ENCODE data around the gene IL22.

Gene IL22

GRCh38 chr12:68253504-68253903 lies at the start of gene IL22:
Gene IL22 (minus strand): TSS chr12:68253604. CDS start chr12:68253448, 156 bp downstream.
- no peak for DNase-seq

- no peak for DNase-seq
Measured at GRCh38 chr12:68297929-68298328, 44.5 kb upstream of the IL22 start.

GRCh38 chr12:68294251-68294650 lies 40.8 kb upstream of the IL22 start:
- no peak for DNase-seq

- DNase-seq = no peak
Measured at GRCh38 chr12:68293347-68293746, 39.9 kb upstream of the IL22 start.

- no peak for DNase-seq
Measured at GRCh38 chr12:68292151-68292943, 38.9 kb upstream of the IL22 start.

- no peak for DNase-seq
Measured at GRCh38 chr12:68291396-68292036, 38.1 kb upstream of the IL22 start.

GRCh38 chr12:68290126-68290525 lies 36.7 kb upstream of the IL22 start:
- DNase-seq = no peak

- DNase-seq = no peak
Measured at GRCh38 chr12:68287106-68287505, 33.7 kb upstream of the IL22 start.

- DNase-seq = no peak
Measured at GRCh38 chr12:68286396-68286795, 33.0 kb upstream of the IL22 start.

- DNase-seq = no peak
Measured at GRCh38 chr12:68285541-68285940, 32.1 kb upstream of the IL22 start.

- DNase-seq = no peak
Measured at GRCh38 chr12:68281322-68282077, 28.1 kb upstream of the IL22 start.

- no peak for DNase-seq
Measured at GRCh38 chr12:68280240-68280639, 26.8 kb upstream of the IL22 start.

- no peak for DNase-seq
Measured at GRCh38 chr12:68279227-68280054, 26.0 kb upstream of the IL22 start.

- no peak for DNase-seq
Measured at GRCh38 chr12:68276402-68276930, 23.1 kb upstream of the IL22 start.

GRCh38 chr12:68272732-68273131 lies 19.3 kb upstream of the IL22 start:
- no peak for DNase-seq

- DNase-seq = no peak
Measured at GRCh38 chr12:68271346-68271745, 17.9 kb upstream of the IL22 start.

GRCh38 chr12:68270358-68270757 lies 17.0 kb upstream of the IL22 start:
- DNase-seq = no peak

GRCh38 chr12:68269779-68270178 lies 16.4 kb upstream of the IL22 start:
- no peak for DNase-seq

- no peak for DNase-seq
Measured at GRCh38 chr12:68268967-68269366, 15.6 kb upstream of the IL22 start.

- DNase-seq = no peak
Measured at GRCh38 chr12:68267892-68268396, 14.5 kb upstream of the IL22 start.

GRCh38 chr12:68264857-68265256 lies 11.5 kb upstream of the IL22 start:
- no peak for DNase-seq

GRCh38 chr12:68264158-68264855 lies 10.9 kb upstream of the IL22 start:
- DNase-seq = no peak
